MM.1S (cell line): Measurements from ENCODE around the gene SLC6A7.

Source experiments
- DNase-seq: peaks from one replicate; pipeline ENCODE4 v3.0.0-alpha.2; 2015
- H2AFZ ChIP-seq: fragments of 300-600 bp; sonication (generic); 2 replicates; pipeline ENCODE4 v1.6.0; 2016; ENCODE audit warnings: antibody characterized with exemption, low read length
- H3F3A ChIP-seq: fragments of 300-600 bp; sonication (generic); 2 replicates; pipeline ENCODE4 v1.6.1; 2016; ENCODE audit warnings: mild to moderate bottlenecking, antibody characterized with exemption, low read length, moderate library complexity, mixed read lengths; ENCODE audit not compliant: insufficient read depth
- H3K27ac ChIP-seq: fragments of 300-600 bp; sonication (generic); 2 replicates; pipeline ENCODE4 v1.5.1; 2016; ENCODE audit warnings: mild to moderate bottlenecking, low read length
- H3K27me3 ChIP-seq: fragments of 300-600 bp; sonication (generic); replicated peaks from 2 replicates; pipeline ENCODE4 v1.6.0; 2016; ENCODE audit warnings: low read length; ENCODE audit not compliant: insufficient read depth
- H3K36me3 ChIP-seq: fragments of 300-600 bp; sonication (generic); replicated peaks from 2 replicates; pipeline ENCODE4 v1.6.1; 2016; ENCODE audit warnings: mild to moderate bottlenecking, low read length, mixed read lengths; ENCODE audit not compliant: insufficient read depth
- H3K4me1 ChIP-seq: fragments of 300-600 bp; sonication (generic); 2 replicates; pipeline ENCODE4 v1.6.1; 2016; ENCODE audit warnings: low read length, mixed read lengths
- H3K4me2 ChIP-seq: fragments of 300-600 bp; sonication (generic); 2 replicates; pipeline ENCODE4 v1.6.0; 2016; ENCODE audit warnings: low read depth, low read length
- H3K4me3 ChIP-seq: fragments of 300-600 bp; sonication (generic); 2 replicates; pipeline ENCODE4 v1.5.1; 2016; ENCODE audit warnings: low read length, mixed read lengths
- H3K79me2 ChIP-seq: fragments of 300-600 bp; sonication (generic); 2 replicates; pipeline ENCODE4 v1.6.1; 2016; ENCODE audit warnings: mixed run types, low read length, mixed read lengths
- H3K9ac ChIP-seq: fragments of 300-600 bp; sonication (generic); 2 replicates; pipeline ENCODE4 v1.6.1; 2016; ENCODE audit warnings: low read length, mixed read lengths
- H3K9me2 ChIP-seq: fragments of 300-600 bp; sonication (generic); replicated peaks from 2 replicates; pipeline ENCODE4 v1.6.1; 2016; ENCODE audit warnings: mild to moderate bottlenecking, low read length, mixed read lengths; ENCODE audit not compliant: insufficient read depth
- H3K9me3 ChIP-seq: fragments of 300-600 bp; sonication (generic); replicated peaks from 2 replicates; pipeline ENCODE4 v1.6.1; 2016; ENCODE audit warnings: mild to moderate bottlenecking, low read length, mixed read lengths; ENCODE audit not compliant: insufficient read depth
- H4K20me1 ChIP-seq: fragments of 300-600 bp; sonication (generic); 2 replicates; pipeline ENCODE4 v1.6.1; 2016; ENCODE audit warnings: mild to moderate bottlenecking, low read length, moderate library complexity, mixed read lengths; ENCODE audit not compliant: insufficient read depth
- CTCF ChIP-seq: fragments of 300-600 bp; sonication (generic); IDR thresholded peaks from 2 replicates; pipeline ENCODE4 v1.5.1; 2016; ENCODE audit warnings: antibody characterized with exemption, low read length, mixed read lengths
- EZH2 ChIP-seq: fragments of 300-600 bp; sonication (generic); optimal IDR thresholded peaks from 2 replicates; pipeline ENCODE3; 2017; ENCODE audit warnings: low read depth, mild to moderate bottlenecking, antibody characterized with exemption, low read length, mixed read lengths
- EZH2phosphoT487 ChIP-seq: fragments of 300-600 bp; sonication (generic); IDR thresholded peaks from 2 replicates; pipeline ENCODE4 v1.6.1; 2018; ENCODE audit warnings: antibody characterized with exemption, low read length

The SLC6A7 gene

DNA sequence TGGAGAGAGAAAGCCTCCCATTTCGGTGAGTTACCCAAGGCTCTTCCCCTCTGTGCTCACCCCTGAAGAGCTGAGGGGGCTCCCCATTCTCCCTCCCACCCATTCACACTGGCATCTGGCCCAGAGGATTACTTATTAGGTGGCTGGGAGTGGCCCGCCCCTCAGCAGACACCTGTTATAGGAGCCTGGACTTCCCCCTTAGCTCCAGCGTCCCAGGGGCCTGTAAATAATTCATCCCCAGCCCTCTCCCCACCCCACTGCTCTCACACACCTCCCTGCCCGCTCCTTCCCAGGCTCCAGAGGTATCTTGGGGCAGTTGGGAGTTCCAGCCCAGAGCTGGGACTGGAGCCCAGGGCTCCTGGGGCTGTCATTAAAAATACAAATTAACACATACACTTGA lies 11.6 kb upstream of the SLC6A7 start:
- no peaks in the 10 kb centered on the region for H3K79me2 ChIP-seq
- no peak overlapping the region for H3K4me3 ChIP-seq
- no peaks in the 10 kb centered on the region for H3K9me3 ChIP-seq
- H3K9ac ChIP-seq = no peak overlapping the region
- DNase-seq = no peak
- no peak for TF ChIP-seq CTCF
- no peak for TF ChIP-seq EZH2
- no peak for TF ChIP-seq EZH2phosphoT487
- H4K20me1 ChIP-seq = no peaks in the 10 kb centered on the region
- H3K36me3 ChIP-seq = no peaks in the 10 kb centered on the region
- H2AFZ ChIP-seq = no peak overlapping the region
- H3K27ac ChIP-seq = no peak overlapping the region
- H3K27me3 ChIP-seq = peaks cover 5% of the 10 kb centered on the region; the same call in 1 of the 2 replicates
- no peak overlapping the region for H3K4me2 ChIP-seq
- no peaks in the 10 kb centered on the region for H3K4me1 ChIP-seq
- H3F3A ChIP-seq = no peaks in the 10 kb centered on the region
- no peaks in the 10 kb centered on the region for H3K9me2 ChIP-seq

DNA sequence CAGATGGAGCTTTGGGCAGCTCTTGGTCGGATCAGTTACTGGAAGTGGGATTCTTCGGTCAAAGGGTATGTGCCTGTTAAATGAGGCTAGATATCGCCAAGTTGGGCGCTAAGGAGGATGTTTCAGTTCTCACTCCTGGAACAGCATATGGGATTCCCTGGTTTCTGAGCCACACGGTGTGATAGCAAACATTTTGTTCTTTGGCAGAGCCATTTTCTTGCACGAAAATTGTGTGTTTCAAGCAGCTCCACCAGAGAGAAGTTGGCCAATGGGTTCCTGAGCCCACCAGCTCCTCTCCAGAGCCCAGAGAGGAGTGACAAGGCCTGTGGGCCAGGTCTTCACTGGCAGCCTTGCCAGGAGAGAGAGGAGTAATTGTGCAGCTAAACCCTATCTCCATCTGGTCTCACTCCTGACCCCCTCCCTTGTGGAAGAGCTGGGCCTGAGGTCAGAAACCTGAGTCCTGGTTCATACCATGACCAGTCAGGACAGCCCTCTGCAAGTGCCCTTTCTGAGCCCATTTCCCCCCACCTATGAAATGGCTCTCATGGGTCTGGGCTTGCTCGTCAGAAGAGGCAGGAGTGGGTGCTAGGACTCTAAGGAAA lies 10.7 kb upstream of the SLC6A7 start:
- no peaks in the 10 kb centered on the region for H3K9me2 ChIP-seq
- H3K27me3 ChIP-seq = peaks cover 2% of the 10 kb centered on the region; the same call in 1 of the 2 replicates
- H3K36me3 ChIP-seq = no peaks in the 10 kb centered on the region
- no peak overlapping the region for H3K4me2 ChIP-seq
- no peaks in the 10 kb centered on the region for H3K79me2 ChIP-seq
- TF ChIP-seq CTCF (no peak), EZH2phosphoT487 (no peak), EZH2 (no peak)
- H3K9ac ChIP-seq = no peak overlapping the region
- H4K20me1 ChIP-seq = no peaks in the 10 kb centered on the region
- no peak overlapping the region for H2AFZ ChIP-seq
- no peaks in the 10 kb centered on the region for H3K9me3 ChIP-seq
- no peak overlapping the region for H3K27ac ChIP-seq
- H3K4me3 ChIP-seq = no peak overlapping the region
- no peak for DNase-seq
- no peaks in the 10 kb centered on the region for H3F3A ChIP-seq
- H3K4me1 ChIP-seq = no peaks in the 10 kb centered on the region

DNA sequence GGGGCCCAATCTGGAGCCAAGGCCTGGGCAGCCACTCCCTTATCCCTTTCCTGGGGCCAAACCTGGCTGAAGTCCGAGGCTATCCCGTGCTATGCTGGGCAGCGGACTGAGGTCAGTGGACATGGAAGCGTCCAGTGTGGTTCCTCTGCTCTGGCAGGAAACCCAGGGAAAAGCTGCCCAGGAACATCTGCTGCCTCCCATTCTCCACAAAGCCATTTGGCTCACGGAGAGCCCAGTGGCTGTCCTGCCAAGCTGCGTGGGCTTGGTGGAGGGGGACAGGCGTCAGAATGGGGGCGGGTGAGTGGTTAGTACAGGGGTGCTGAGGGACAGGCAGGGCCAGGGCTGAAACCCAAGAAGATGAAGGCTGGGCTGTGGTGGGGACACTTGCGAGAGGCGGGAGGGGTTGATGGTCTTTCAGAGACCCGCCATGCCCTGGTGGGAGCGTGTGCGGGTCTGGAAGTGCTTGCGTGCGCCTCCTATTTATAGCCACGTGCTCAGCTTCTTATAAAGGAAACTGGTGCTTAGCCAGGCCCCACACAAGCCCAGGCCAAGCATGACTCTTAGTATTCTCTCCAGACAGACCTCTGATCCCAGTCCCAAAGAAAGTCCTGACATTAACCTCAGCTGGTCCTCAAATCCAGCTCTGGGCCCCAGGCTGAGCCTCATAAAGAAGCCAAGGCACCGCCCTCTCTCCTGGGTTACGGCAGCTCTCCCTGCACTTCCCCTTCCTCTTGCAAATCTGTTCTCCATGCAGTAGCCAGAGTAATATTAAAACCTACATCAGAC lies 9.4 kb upstream of the SLC6A7 start:
- TF ChIP-seq EZH2phosphoT487 = no peak
- no peak for TF ChIP-seq EZH2
- no peak for TF ChIP-seq CTCF
- no peak overlapping the region for H3K9ac ChIP-seq
- no peaks in the 10 kb centered on the region for H4K20me1 ChIP-seq
- H3K4me3 ChIP-seq = no peak overlapping the region
- H3K79me2 ChIP-seq = no peaks in the 10 kb centered on the region
- H3K4me2 ChIP-seq = no peak overlapping the region
- no peaks in the 10 kb centered on the region for H3K4me1 ChIP-seq
- H3K27me3 ChIP-seq = no peaks in the 10 kb centered on the region
- H3K27ac ChIP-seq = no peak overlapping the region
- no peaks in the 10 kb centered on the region for H3K9me3 ChIP-seq
- H3K36me3 ChIP-seq = no peaks in the 10 kb centered on the region
- H3F3A ChIP-seq = no peaks in the 10 kb centered on the region
- DNase-seq = no peak
- H3K9me2 ChIP-seq = no peaks in the 10 kb centered on the region
- H2AFZ ChIP-seq = no peak overlapping the region
